Dedifferentiated amniotic fluid mesenchymal stem cell (primary cell): ENCODE measurements around the gene PCDHGC3.

Source experiments
- DNase-seq: peaks from one replicate; pipeline ENCODE4 v3.0.0-alpha.2; 2016; ENCODE audit errors: extremely low spot score

The PCDHGC3 gene

GRCh38 chr5:141485321-141486055, 9.7 kb downstream of the PCDHGC3 start:
- no peak for DNase-seq

- DNase-seq: no peak
These were observed 10.3 kb downstream of the PCDHGC3 start for GRCh38 chr5:141486091-141486490.

- no peak for DNase-seq
These were observed 11.4 kb downstream of the PCDHGC3 start for GRCh38 chr5:141487131-141487530.

GRCh38 chr5:141488591-141489561, 13.1 kb downstream of the PCDHGC3 start, which contains the start of gene PCDHGC5:
PCDHGC5 (plus strand) TSS chr5:141489081; CDS start chr5:141489241, 160 bp downstream.
- DNase-seq: peak; percentile 31

DNA sequence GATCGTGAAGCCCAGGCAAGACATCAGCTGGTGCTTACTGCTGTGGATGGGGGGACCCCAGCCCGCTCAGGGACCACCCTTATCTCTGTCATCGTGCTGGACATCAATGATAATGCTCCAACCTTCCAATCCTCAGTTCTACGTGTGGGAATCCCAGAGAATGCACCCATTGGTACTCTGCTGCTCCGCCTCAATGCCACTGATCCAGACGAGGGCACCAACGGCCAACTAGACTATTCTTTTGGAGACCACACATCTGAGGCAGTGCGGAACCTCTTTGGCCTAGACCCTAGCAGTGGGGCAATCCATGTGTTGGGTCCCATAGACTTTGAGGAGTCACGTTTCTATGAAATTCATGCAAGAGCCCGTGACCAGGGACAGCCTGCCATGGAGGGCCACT, 14.1 kb downstream of the PCDHGC3 start:
- no peak for DNase-seq

- DNase-seq: no peak
These were observed 14.5 kb downstream of the PCDHGC3 start for GRCh38 chr5:141490271-141490670.

DNA sequence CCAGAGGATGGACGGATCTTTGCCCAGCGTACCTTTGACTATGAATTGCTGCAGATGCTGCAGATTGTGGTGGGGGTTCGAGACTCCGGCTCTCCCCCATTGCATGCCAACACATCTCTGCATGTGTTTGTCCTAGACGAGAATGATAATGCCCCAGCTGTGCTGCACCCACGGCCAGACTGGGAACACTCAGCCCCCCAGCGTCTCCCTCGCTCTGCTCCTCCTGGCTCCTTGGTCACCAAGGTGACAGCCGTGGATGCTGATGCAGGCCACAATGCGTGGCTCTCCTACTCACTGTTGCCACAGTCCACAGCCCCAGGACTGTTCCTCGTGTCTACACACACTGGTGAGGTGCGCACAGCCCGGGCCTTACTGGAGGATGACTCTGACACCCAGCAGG, 15.0 kb downstream of the PCDHGC3 start:
- DNase-seq: no peak

DNA sequence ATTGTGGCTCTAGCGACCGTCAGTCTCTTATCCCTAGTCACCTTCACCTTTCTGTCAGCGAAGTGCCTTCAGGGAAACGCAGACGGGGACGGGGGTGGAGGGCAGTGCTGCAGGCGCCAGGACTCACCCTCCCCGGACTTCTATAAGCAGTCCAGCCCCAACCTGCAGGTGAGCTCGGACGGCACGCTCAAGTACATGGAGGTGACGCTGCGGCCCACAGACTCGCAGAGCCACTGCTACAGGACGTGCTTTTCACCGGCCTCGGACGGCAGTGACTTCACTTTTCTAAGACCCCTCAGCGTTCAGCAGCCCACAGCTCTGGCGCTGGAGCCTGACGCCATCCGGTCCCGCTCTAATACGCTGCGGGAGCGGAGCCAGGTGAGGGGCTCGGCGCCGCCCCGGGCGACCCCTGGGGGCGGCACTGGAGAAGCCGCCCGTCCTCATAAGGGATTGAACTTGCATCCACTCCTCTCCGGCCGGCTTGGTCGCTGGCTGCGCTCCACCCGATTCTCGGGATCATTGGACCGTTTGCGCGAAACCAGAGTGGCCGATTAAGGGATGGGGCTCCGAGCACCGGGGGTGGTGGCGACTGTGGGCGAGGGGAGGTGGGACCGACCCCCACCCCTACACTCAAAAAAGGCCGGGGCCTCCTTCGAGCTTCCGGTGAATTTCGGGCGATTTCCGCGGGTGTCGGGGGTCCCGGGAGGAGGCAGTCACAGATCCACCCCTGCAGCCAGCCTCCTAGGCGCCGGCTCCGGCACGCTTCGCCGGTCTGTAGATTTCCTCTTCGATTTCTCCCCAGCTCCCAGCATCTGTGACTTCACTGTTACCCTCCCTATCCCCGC, 15.8 kb downstream of the PCDHGC3 start:
- no peak for DNase-seq

GRCh38 chr5:141492168-141492885, 16.6 kb downstream of the PCDHGC3 start:
- no peak for DNase-seq

DNA sequence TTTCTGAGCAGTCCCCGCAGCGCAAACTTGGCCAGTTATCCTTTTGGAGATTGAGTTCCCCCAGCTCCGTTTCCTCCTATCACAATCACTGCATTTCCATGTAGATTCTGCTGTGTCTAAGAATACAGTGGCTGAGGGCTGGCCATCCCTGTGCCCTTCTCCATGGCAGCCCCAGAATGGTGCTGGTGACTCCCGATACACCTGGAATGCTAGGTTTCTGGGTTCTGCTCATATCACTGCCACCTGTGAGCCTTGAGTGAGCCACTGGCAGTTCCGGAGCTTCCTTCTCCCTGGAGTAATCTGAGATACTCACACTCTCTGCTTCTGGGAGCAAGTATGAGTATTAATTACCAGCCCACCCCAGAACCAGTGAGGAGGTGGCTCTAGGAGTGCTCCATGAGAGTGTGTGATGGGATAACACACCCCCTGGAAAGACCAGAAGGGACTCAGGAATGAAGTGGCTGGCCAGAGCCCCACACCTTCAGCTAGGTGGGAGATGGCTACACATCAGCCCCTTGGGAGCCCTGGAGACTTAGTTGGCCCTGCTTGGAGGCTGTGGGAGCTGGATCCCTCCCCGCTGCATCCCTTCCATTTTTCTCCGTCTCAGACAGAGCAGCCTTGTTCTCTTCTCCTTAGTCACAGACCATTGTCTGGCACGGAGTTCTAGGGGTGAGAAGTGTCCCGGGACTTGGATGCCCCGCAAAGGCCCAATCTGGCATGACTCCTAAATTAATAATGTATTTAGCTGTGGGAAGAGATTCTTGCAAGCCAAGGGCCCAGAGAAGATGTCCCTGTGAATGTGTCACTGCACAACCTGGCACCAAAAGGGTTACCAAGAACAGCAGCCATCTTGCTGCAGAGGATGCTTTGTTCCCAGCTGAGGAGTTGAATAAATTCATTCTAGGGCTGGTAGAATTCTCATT, 18.0 kb downstream of the PCDHGC3 start:
- DNase-seq: no peak

- no peak for DNase-seq
These were observed 19.1 kb downstream of the PCDHGC3 start for GRCh38 chr5:141494761-141495452.

GRCh38 chr5:141495453-141495811, 19.7 kb downstream of the PCDHGC3 start:
- DNase-seq: no peak

DNA sequence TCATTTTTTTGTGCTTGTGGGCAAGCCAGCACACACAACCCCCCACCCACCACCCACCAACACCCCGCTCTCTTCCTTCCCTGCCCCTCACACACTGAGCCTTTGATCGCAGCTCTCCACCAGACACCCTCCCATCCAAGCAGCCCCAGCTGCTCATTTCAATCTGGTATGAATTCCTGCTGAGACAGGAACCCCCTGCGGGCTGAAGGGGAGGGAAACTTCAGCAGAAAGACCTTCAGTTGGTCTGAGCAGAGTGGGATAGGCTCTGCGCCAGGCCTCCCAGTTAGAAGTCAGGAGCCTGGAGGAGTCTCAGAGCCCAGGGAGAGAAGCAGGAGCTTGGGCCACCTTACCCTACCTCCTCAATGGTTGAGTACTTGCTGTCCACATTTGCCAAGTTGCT, 20.3 kb downstream of the PCDHGC3 start:
- no peak for DNase-seq

DNA sequence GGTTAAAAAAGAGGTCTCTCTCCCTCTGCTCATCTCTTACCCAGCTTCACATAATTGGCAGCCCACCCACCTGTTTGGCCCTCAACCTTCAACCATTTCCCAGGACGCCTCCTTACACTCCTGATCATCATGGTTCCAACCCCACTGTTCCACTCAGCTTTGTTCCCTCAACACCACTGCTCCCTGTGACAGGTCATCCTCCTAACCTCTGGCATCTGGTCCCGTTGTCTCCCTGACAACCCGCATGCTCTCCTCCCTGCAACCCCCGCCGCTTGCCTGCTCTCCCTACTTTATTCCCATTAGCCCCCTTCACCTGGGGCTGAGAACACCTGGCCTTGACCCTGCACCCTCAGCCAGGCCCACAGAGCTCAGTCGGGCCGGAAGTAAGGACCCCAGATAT, 26.0 kb downstream of the PCDHGC3 start:
- no peak for DNase-seq

GRCh38 chr5:141503681-141504080, 27.9 kb downstream of the PCDHGC3 start:
- DNase-seq: no peak

- no peak for DNase-seq
These were observed 28.4 kb downstream of the PCDHGC3 start for GRCh38 chr5:141504216-141504615.

DNA sequence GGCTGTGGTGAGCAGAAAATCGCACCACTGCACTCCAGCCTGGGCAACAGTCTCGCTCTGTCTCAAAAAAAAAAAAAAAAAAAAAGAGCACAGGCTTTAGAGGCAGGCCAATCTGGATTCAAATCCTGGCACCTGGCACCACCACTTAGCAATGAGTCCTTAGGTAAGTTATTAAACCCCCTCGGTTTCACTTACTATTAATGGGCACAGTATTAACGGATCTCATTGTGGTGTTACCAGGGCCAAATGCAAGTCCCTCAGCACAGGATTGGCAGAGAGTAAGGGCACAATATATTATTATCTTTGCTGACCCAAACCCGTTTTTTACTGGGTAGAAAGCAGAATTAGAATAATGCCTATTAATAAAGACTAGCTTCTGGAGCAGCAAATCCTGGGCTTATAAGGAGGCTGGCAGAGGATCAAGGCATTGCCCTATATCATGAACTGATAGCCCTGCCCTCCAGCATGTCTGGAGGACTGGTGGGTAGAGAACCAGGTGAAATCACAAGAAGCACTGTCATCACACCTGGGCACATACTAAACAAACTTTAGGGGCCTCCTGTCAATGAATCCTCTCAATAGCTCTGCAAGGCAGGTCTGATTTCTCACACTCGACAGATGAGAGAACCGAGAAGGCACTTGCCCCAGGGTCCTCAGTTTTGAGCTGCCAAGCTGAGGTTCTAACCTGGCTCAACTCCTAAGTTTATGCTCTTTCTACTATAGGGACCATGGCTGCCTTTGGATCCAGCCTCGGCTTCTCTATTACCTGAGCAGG, 30.8 kb downstream of the PCDHGC3 start:
- DNase-seq: no peak

GRCh38 chr5:141507387-141508091, 31.8 kb downstream of the PCDHGC3 start:
- DNase-seq: peak; percentile 84
